GM20000 (cell line): ENCODE results near the gene RPL13.

Source experiments
- DNase-seq: peaks from one replicate; pipeline ENCODE4 v3.0.0; 2012; ENCODE audit warnings: low spot score
- TF ChIP-seq, protein P1 (sequence below): IDR thresholded peaks from 2 replicates; pipeline ENCODE4 v1.5.1; 2012; ENCODE audit warnings: mild to moderate bottlenecking, control low read depth; ENCODE audit errors: extremely low read depth, missing control alignments

The RPL13 gene

DNA sequence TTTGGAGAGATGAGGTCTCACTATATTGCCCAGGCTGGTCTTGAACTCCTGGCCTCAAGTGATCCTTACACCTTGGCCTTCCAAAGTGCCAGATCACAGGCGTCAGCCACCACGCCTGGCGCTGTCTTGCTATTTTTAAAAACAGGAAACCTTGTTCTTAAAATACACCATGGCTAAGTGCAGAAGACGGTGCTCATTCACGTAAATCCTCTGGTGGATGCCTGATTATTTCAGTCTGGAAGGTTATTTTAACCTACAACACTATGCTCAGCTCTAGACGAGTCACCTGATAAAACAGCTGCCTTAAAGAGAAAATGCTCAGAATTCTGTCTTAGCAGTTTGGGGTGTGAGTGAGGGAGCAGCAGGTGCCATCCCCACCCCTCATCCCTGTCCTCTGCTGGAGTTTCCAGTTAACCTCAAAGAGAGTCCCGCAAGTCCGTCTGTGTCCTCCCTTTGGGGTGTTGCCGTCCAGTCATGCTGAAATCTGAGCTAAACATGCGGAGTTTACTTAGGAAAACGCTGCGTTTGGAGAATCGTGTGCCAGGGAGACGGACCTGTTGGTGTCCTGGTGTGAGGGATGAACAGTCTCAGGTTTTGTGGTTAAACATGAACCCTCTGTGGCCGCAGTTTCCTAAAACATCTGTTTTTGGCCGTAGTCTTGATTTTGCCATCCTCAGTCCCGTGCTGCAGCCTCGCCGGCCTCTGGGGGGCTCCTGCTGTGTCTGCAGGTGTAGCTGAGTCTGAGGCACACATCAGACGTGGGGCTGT lies 35.2 kb upstream of the RPL13 start:
- DNase-seq, result peak; percentile 64
- TF ChIP-seq, protein P1, sequence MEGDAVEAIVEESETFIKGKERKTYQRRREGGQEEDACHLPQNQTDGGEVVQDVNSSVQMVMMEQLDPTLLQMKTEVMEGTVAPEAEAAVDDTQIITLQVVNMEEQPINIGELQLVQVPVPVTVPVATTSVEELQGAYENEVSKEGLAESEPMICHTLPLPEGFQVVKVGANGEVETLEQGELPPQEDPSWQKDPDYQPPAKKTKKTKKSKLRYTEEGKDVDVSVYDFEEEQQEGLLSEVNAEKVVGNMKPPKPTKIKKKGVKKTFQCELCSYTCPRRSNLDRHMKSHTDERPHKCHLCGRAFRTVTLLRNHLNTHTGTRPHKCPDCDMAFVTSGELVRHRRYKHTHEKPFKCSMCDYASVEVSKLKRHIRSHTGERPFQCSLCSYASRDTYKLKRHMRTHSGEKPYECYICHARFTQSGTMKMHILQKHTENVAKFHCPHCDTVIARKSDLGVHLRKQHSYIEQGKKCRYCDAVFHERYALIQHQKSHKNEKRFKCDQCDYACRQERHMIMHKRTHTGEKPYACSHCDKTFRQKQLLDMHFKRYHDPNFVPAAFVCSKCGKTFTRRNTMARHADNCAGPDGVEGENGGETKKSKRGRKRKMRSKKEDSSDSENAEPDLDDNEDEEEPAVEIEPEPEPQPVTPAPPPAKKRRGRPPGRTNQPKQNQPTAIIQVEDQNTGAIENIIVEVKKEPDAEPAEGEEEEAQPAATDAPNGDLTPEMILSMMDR, result no peak

DNA sequence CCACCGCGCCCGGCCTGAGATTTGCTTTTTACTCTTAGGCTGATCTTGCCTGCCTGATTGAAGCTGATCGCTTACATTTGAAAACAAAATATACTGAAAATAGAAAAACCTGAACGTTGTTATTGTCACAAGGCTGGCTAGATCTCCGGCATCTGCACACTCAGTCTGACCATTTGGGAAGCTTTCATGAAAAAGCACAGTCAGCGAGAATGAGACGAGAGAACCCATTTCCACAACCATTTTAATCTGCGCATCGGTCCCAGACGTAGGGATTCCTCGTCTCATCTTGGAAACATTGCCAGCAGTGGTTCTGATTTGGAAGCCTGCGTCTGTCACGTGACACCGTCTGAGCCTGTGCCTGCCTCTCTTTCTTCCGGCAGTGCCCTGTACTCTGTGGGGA lies 31.4 kb upstream of the RPL13 start:
- no peak for DNase-seq

DNA sequence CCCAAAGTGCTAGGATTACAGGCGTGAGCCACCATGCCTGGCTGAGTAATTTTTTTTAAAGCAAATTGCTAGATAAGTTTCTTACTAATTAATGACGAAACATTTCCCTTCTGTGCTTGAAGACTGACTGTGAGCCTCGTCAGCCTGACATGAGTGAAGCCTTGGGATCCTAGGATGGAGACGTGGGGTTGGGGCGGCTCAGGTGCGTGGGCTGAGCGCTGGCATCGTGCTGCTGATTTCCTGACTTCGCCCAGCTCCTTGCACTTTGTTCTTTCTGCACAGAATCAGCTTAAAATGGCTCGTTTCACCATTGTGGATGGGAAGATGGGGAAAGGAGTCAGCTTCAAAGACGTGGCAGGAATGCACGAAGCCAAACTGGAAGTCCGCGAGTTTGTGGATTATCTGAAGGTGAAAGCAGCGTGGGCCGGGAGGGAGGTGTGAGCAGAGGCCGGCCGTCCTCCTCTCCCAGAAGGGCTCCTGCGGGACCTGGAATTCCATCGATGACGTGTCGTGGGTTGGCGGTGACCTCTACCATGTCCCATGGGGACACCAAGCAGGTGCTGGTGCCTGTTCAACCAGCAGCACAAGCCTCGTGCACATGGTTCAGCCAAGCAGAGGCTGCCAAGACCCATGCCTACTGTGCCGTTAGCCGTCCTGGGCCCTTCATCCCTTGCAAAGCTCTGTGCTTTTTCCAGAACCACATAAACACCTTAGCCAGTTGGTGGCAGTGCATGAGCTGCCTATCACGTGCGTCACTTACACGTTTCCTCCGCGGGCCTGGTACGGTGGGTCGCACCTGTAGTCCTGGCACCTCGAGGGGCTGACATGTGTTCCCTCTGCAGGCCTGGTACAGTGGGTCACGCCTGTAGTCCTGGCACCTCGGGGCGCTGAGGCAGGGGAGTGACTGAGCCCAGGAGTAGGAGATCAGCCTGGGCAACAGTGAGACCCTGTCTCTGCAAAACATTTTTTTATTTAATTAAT lies 29.8 kb upstream of the RPL13 start:
- TF ChIP-seq, protein P1, result no peak
- no peak for DNase-seq

More for the DNA sequence above, 31.4 kb upstream of the RPL13 start:
- TF ChIP-seq, protein P1, result no peak

DNA sequence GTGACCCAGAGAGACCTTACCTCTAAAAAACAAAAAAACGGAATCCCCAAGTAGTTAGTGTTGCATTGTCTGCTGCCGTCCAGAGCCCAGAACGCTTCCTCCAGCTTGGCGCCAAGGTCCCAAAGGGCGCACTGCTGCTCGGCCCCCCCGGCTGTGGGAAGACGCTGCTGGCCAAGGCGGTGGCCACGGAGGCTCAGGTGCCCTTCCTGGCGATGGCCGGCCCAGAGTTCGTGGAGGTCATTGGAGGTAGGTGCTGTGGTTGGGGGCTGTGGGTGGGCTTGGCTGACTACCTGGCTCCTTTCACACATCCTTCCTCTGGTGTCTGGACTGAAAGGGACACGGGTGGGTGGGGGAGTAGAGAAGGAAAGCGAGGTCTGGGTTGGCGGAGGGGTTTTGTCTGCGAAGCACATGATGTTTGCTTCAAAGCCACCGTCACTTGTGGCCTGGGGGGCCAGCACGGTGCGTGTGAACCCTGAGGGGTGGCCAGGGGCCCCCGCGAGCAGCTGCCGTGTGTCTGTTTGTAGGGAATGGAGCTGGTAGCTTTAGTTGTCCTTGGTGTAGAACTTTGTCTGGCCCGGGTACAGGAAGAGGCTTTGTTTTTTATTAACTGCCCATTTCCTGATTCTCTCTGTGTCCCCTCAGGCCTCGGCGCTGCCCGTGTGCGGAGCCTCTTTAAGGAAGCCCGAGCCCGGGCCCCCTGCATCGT lies 28.5 kb upstream of the RPL13 start:
- DNase-seq, result no peak
- TF ChIP-seq, protein P1, result no peak

DNA sequence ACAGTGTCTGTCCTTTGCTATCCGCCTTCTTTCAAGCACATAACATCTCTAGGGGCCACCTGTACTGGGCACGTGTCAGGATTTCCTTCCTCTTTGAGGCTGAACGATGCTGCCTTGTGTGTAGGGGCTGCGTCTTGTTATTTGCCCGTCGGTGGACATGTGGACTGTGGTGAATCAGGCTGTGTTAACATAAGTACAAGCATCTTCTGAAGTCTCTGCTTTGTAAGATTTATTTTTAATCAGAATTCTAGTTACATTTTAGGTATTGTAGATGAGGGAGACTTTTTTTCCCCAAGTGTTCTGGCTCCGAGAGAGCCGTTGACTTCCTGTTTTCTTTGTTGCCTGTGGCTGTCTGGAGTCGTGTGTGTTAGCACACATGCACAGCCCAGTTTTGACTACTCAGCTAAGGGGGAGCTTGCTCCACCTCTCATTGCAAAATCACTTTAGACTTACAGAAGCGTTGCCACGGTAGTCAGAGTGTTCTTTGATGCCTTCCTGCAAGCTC lies 26.2 kb upstream of the RPL13 start:
- peak; percentile 61 for DNase-seq
- TF ChIP-seq, protein P1, result no peak

DNA sequence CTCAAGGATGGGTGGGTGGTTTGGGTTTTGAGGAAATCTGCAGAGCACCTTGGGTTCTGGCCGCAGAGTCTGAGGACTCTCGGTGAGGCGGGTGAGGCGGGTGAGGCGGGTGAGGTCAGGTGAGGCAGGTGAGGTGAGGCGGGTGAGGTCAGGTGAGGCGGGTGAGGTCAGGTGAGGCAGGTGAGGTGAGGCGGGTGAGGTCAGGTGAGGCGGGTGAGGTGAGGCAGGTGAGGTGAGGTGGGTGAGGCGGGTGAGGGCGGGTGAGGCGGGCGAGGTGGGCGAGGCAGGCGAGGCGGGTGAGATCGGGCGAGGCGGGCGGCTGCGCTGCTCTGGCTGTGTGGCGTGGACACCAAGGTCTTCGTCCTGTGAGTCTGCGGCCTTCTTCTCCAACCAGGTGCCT lies 24.1 kb upstream of the RPL13 start:
- TF ChIP-seq, protein P1, result no peak
- no peak for DNase-seq
